ENCODE measurements around the gene CHAMP1. TPM values are rescaled to one million over a fixed set of nuclear protein-coding genes. Genes with fewer than 3 reads are reported as not detected.

CHAMP1 gene
- total RNA-seq, 6 donors from 2014 or later: 4.6 to 22.4 (median 18.0) TPM

GRCh38 chr13:114296448-114296847, 17.9 kb upstream of the CHAMP1 start:
- DNase-seq (no peak), ATAC-seq (ENCODE audit: low FRiP score in 2 of 2) (no peak)
- Histone ChIP-seq H3K4me3 (no peak overlapping the region), H3K36me3 (peaks cover 23 to 65% (median 43%) of the 10 kb centered on the region in 4 donors), H3K27ac (no peak overlapping the region), H3K4me1 (no peaks in the 10 kb centered on the region), H3K9me3 (no peaks in the 10 kb centered on the region), H3K27me3 (no peaks in the 10 kb centered on the region)
- TF ChIP-seq CTCF (IDR thresholded peaks at IDR 0.05) (no peak), EP300 (IDR thresholded peaks at IDR 0.05) (no peak), POLR2AphosphoS5 (IDR thresholded peaks at IDR 0.05) (no peak), POLR2A (IDR thresholded peaks at IDR 0.05) (no peak)
- 89 to 94% methylated on average over 10 of the region's 10 CpGs for WGBS, 2 donors

- Histone ChIP-seq H3K4me3 (no peak overlapping the region), H3K4me1 (no peaks in the 10 kb centered on the region), H3K9me3 (no peaks in the 10 kb centered on the region), H3K27me3 (no peaks in the 10 kb centered on the region), H3K36me3 (peaks cover 20 to 65% (median 43%) of the 10 kb centered on the region in 4 donors), H3K27ac (no peak overlapping the region)
- DNase-seq: no peak
- TF ChIP-seq EP300 (IDR thresholded peaks at IDR 0.05) (no peak), POLR2AphosphoS5 (IDR thresholded peaks at IDR 0.05) (no peak), POLR2A (IDR thresholded peaks at IDR 0.05) (no peak), CTCF (IDR thresholded peaks at IDR 0.05) (no peak)
- ATAC-seq (ENCODE audit: low FRiP score in 2 of 2): no peak
- 90 to 91% methylated on average over 5 of the region's 5 CpGs for WGBS, 2 donors
These were observed 17.4 kb upstream of the CHAMP1 start for GRCh38 chr13:114296902-114297301.

- no peaks in the 10 kb centered on the region for H3K4me1 ChIP-seq
- no peaks in the 10 kb centered on the region for H3K27me3 ChIP-seq
- no peaks in the 10 kb centered on the region for H3K9me3 ChIP-seq
- ATAC-seq (ENCODE audit: low FRiP score in 2 of 2) (no peak), DNase-seq (no peak)
- no peak overlapping the region for H3K27ac ChIP-seq
- H3K4me3 ChIP-seq: no peak overlapping the region
- TF ChIP-seq EP300 (IDR thresholded peaks at IDR 0.05) (no peak), POLR2A (IDR thresholded peaks at IDR 0.05) (no peak), CTCF (IDR thresholded peaks at IDR 0.05) (no peak), POLR2AphosphoS5 (IDR thresholded peaks at IDR 0.05) (no peak)
- 86 to 91% methylated on average over 12 of the region's 12 CpGs for WGBS, 2 donors
- H3K36me3 ChIP-seq: peaks cover 22 to 70% (median 49%) of the 10 kb centered on the region in 4 donors
These were observed 15.4 kb upstream of the CHAMP1 start for GRCh38 chr13:114298866-114299265.

- no peak for ATAC-seq (ENCODE audit: low FRiP score in 2 of 2)
- WGBS, 2 donors: 91 to 94% methylated on average over 12 of the region's 12 CpGs
- TF ChIP-seq CTCF (IDR thresholded peaks at IDR 0.05) (no peak), POLR2A (IDR thresholded peaks at IDR 0.05) (no peak), POLR2AphosphoS5 (IDR thresholded peaks at IDR 0.05) (no peak), EP300 (IDR thresholded peaks at IDR 0.05) (no peak)
- H3K36me3 ChIP-seq: peaks cover 27 to 79% (median 50%) of the 10 kb centered on the region in 4 donors
- no peaks in the 10 kb centered on the region for H3K27me3 ChIP-seq
- H3K27ac ChIP-seq: no peak overlapping the region
- no peak for DNase-seq
- no peaks in the 10 kb centered on the region for H3K4me1 ChIP-seq
- H3K9me3 ChIP-seq: no peaks in the 10 kb centered on the region
- no peak overlapping the region for H3K4me3 ChIP-seq
These were observed 14.5 kb upstream of the CHAMP1 start for GRCh38 chr13:114299604-114300305.

All from upper lobe of left lung (tissue), 6 donors.